SK-N-SH (cell line): ENCODE results near the gene JOSD1. TPM values are rescaled to one million over a fixed set of nuclear protein-coding genes. Genes with fewer than 3 reads are reported as not detected.

Source experiments
- CTCF ChIA-PET: fragments of 300-600, 350-600 bp; formaldehyde crosslinking; extraction: SDS; loops from one replicate; lab custom pipeline; 2021; lab: Yijun Ruan, JAX
- POLR2A ChIA-PET: fragments of 350-600 bp; sonication (Branson Sonifier 250); formaldehyde crosslinking; extraction: SDS; loops from one replicate; lab custom pipeline; 2020; ENCODE audit warnings: antibody characterized with exemption, inconsistent platforms; lab: Yijun Ruan, JAX
- DNase-seq: peaks from one replicate; pipeline ENCODE4 v3.0.0; 2012
- H2AFZ ChIP-seq: fragments of 200-600 bp; sonication (generic); 2 replicates; pipeline ENCODE4 v1.8.1; 2016; ENCODE audit warnings: antibody characterized with exemption, mild to moderate bottlenecking, low read depth
- H3F3A ChIP-seq: fragments of 200-600 bp; sonication (generic); replicated peaks from 2 replicates; pipeline ENCODE3; 2016; ENCODE audit warnings: antibody characterized with exemption, mild to moderate bottlenecking; ENCODE audit not compliant: insufficient read depth
- H3K27ac ChIP-seq, 2 experiments: fragments of 200-500 bp in 1 of 2; fragments of 200-600 bp in 1 of 2; sonication (Bioruptor generic) in 1 of 2; sonication (generic), shearing (Covaris generic) in 1 of 2; 2 replicates each; pipeline versions ENCODE4 v1.5.1 to v1.6.1; 2014 to 2016; ENCODE audit warnings: low read depth in 2 of 2, inconsistent platforms in 1 of 2, low read length in 1 of 2, mild to moderate bottlenecking in 1 of 2, mixed read lengths in 1 of 2
- H3K27me3 ChIP-seq: fragments of 200-600 bp; sonication (generic), shearing (Covaris generic); 2 replicates; pipeline ENCODE4 v1.6.1; 2016; ENCODE audit warnings: mixed run types; ENCODE audit not compliant: insufficient read depth
- H3K36me3 ChIP-seq, 2 experiments: fragments of 200-500 bp in 1 of 2; fragments of 200-600 bp in 1 of 2; sonication (Bioruptor generic) in 1 of 2; sonication (generic) in 1 of 2; replicated peaks in 1 of 2; 2 replicates each; pipeline versions ENCODE3 to v1.5.1; 2014 to 2016; ENCODE audit warnings: low read length in 1 of 2, mild to moderate bottlenecking in 1 of 2; ENCODE audit not compliant: insufficient read depth in 2 of 2, control insufficient read depth in 1 of 2
- H3K4me1 ChIP-seq, 2 experiments: fragments of 200-500 bp in 1 of 2; fragments of 200-600 bp in 1 of 2; sonication (Bioruptor generic) in 1 of 2; sonication (generic), shearing (Covaris generic) in 1 of 2; 2 replicates each; pipeline versions ENCODE4 v1.5.1 to v1.6.1; 2014 to 2016; ENCODE audit warnings: low read depth in 1 of 2, low read length in 1 of 2, mixed run types in 1 of 2; ENCODE audit not compliant: insufficient read depth in 2 of 2, control insufficient read depth in 1 of 2
- H3K4me2 ChIP-seq: fragments of 200-600 bp; sonication (generic), shearing (Covaris generic); 2 replicates; pipeline ENCODE4 v1.6.1; 2017; ENCODE audit warnings: mixed run types
- H3K4me3 ChIP-seq, 2 experiments: fragments of 200-500 bp in 1 of 2; fragments of 200-600 bp in 1 of 2; sonication (Bioruptor generic) in 1 of 2; sonication (generic), shearing (Covaris generic) in 1 of 2; 2 replicates each; pipeline versions ENCODE4 v1.5.1 to v1.8.1; 2014 to 2016; ENCODE audit warnings: low read depth in 2 of 2, inconsistent platforms in 1 of 2, low read length in 1 of 2, mild to moderate bottlenecking in 1 of 2, mixed read lengths in 1 of 2, moderate library complexity in 1 of 2
- H3K79me2 ChIP-seq: fragments of 200-600 bp; sonication (generic); 2 replicates; pipeline ENCODE4 v1.8.1; 2017; ENCODE audit warnings: mild to moderate bottlenecking; ENCODE audit not compliant: insufficient read depth
- H3K9ac ChIP-seq: fragments of 200-600 bp; sonication (generic); 2 replicates; pipeline ENCODE4 v1.6.1; 2017; ENCODE audit warnings: mixed run types
- H3K9me2 ChIP-seq: fragments of 200-600 bp; sonication (generic); 2 replicates; pipeline ENCODE4 v1.6.1; 2017; ENCODE audit warnings: mixed run types
- H3K9me3 ChIP-seq: fragments of 200-600 bp; sonication (generic); 2 replicates; pipeline ENCODE4 v1.6.1; 2017; ENCODE audit warnings: mixed run types, mild to moderate bottlenecking, moderate library complexity
- H4K20me1 ChIP-seq: fragments of 200-600 bp; sonication (generic); 2 replicates; pipeline ENCODE4 v1.6.1; 2017; ENCODE audit warnings: mild to moderate bottlenecking, mixed run types; ENCODE audit not compliant: insufficient read depth
- ELF1 ChIP-seq: IDR thresholded peaks from 2 replicates; pipeline ENCODE4 v1.4.0; 2012
- EP300 ChIP-seq, 2 experiments: IDR thresholded peaks; 2 replicates each; pipeline versions ENCODE4 v1.4.0 to v1.6.1; 2012; ENCODE audit warnings: borderline replicate concordance in 1 of 2, low read depth in 1 of 2, low read length in 1 of 2
- EZH2phosphoT487 ChIP-seq: fragments of 200-600 bp; sonication (generic); IDR thresholded peaks from 2 replicates; pipeline ENCODE4 v1.6.1; 2017; ENCODE audit warnings: low read depth, mixed run types, mild to moderate bottlenecking, antibody characterized with exemption, moderate library complexity, borderline replicate concordance
- IRF3 ChIP-seq: fragments of 150-350 bp; IDR thresholded peaks from 2 replicates; pipeline ENCODE4 v1.6.1; 2016; ENCODE audit warnings: mild to moderate bottlenecking, low read depth, low read length
- MEF2A ChIP-seq: IDR thresholded peaks from 2 replicates; pipeline ENCODE4 v1.4.0; 2012; ENCODE audit warnings: low read depth, borderline replicate concordance
- NRF1 ChIP-seq: IDR thresholded peaks from 2 replicates; pipeline ENCODE4 v1.6.1; 2012; ENCODE audit warnings: low read depth, mild to moderate bottlenecking, low read length
- PBX3 ChIP-seq: IDR thresholded peaks from 2 replicates; pipeline ENCODE4; 2012
- POLR2AphosphoS5 ChIP-seq: IDR thresholded peaks from 2 replicates; pipeline ENCODE4 v1.6.1; 2012; ENCODE audit warnings: low read depth, low read length
- RAD21 ChIP-seq: IDR thresholded peaks from 2 replicates; pipeline ENCODE4 v1.6.1; 2012; ENCODE audit warnings: mild to moderate bottlenecking, low read length
- REST ChIP-seq: IDR thresholded peaks from 2 replicates; pipeline ENCODE4 v1.6.1; 2012; ENCODE audit warnings: mild to moderate bottlenecking, low read depth, low read length, moderate library complexity
- SIN3A ChIP-seq: IDR thresholded peaks from 2 replicates; pipeline ENCODE4 v1.6.1; 2012; ENCODE audit warnings: low read depth, mild to moderate bottlenecking, low read length, moderate library complexity, borderline replicate concordance
- TAF1 ChIP-seq: IDR thresholded peaks from 2 replicates; pipeline ENCODE4 v1.6.1; 2012; ENCODE audit warnings: low read depth, mild to moderate bottlenecking, low read length, moderate library complexity, borderline replicate concordance
- TCF12 ChIP-seq: IDR thresholded peaks from 2 replicates; pipeline ENCODE4 v1.4.0; 2012
- TEAD4 ChIP-seq: IDR thresholded peaks from 2 replicates; pipeline ENCODE4 v1.4.0; 2012; ENCODE audit warnings: mild to moderate bottlenecking, borderline replicate concordance; ENCODE audit not compliant: insufficient read depth
- WGBS: methylation state at CpG from one replicate; pipeline ENCODE4 v1.1.6; 2017; ENCODE audit warnings: low lambda C conversion rate; 5-methylcytosine and 5-hydroxymethylcytosine counted together
- polyA plus RNA-seq, 3 experiments: library from polyadenylated mRNA; depleted of rRNA; stranded (reverse); fragments of >200 nt; gene quantifications; 2 replicates each; pipeline ENCODE4 v1.2.3, GENCODE V29; 2012
- TF ChIP-seq, protein P1 (sequence below): IDR thresholded peaks from 2 replicates; pipeline ENCODE4 v1.4.0; 2012; ENCODE audit warnings: low read depth
- TF ChIP-seq, protein P2 (sequence below): IDR thresholded peaks from 2 replicates; pipeline ENCODE4 v1.4.0; 2012; ENCODE audit warnings: low read depth, borderline replicate concordance

JOSD1 gene
- polyA plus RNA-seq, 1 of the 3 experiments (the other 2 are of a cell fraction) = 17.8 TPM

- H3F3A ChIP-seq = no peaks in the 10 kb centered on the region
- DNase-seq = no peak
- ChIA-PET POLR2A (no interaction called here), CTCF (interaction anchor here (1.1 to 2.3 kb wide), 4 partner anchors 12 to 37 kb away, joined by 4 to 15 read pairs (median 5); no protein-coding TSS in a partner anchor)
- H3K27ac ChIP-seq = no peak overlapping the region
- no peaks in the 10 kb centered on the region; a peak in 1 of 4 replicates for H3K4me1 ChIP-seq
- H3K4me3 ChIP-seq = no peak overlapping the region
- H3K9me2 ChIP-seq = no peaks in the 10 kb centered on the region
- H4K20me1 ChIP-seq = no peaks in the 10 kb centered on the region
- H3K79me2 ChIP-seq = no peaks in the 10 kb centered on the region
- no peak overlapping the region for H3K9ac ChIP-seq
- TF ChIP-seq TEAD4 (no peak), RAD21 (no peak)
- no peaks in the 10 kb centered on the region for H3K27me3 ChIP-seq
- no peak overlapping the region for H2AFZ ChIP-seq
- no peaks in the 10 kb centered on the region for H3K9me3 ChIP-seq
- no peak overlapping the region for H3K4me2 ChIP-seq
- H3K36me3 ChIP-seq = peaks cover 0 to 21% of the 10 kb centered on the region in 2 experiments
- 100% methylated on average over 3 of the region's 13 CpGs for WGBS
Measured at GRCh38 chr22:38732251-38732815, 31.6 kb upstream of the JOSD1 start.

DNA sequence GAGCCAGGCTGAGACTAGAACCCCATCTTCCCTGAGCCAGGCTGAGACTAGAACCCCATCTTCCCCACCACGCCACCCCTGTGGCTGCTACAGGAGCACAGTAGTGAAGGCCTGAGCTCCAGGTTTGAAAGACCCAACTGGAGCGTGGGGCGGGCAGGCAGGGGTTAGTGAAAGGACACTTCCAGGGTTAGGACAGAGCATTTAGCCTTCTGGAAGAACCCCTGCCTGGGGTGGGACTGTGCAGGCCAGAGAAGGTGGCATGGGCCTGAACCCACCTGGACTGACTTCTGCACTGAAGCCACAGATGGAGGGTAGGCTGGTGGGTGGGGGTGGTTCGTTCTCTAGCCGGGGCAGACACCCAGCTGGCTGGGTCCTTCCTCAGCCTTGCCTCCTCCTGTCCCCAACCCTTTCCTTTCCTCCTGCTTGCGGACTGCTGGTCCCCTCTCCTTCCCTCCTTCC, 31.0 kb upstream of the JOSD1 start:
- TF ChIP-seq EP300 (IDR thresholded peaks at IDR 0.05; ENCODE audit: borderline replicate concordance in 1 of 2, low read depth in 1 of 2, low read length in 1 of 2) (no peak), REST (no peak), ELF1 (no peak), TAF1 (no peak), MEF2A (no peak), IRF3 (no peak), PBX3 (no peak), TCF12 (no peak), NRF1 (no peak), EZH2phosphoT487 (no peak), POLR2AphosphoS5 (no peak), SIN3A (no peak)
- TF ChIP-seq, protein P1, sequence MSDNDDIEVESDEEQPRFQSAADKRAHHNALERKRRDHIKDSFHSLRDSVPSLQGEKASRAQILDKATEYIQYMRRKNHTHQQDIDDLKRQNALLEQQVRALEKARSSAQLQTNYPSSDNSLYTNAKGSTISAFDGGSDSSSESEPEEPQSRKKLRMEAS = no peak
- TF ChIP-seq, protein P2, sequence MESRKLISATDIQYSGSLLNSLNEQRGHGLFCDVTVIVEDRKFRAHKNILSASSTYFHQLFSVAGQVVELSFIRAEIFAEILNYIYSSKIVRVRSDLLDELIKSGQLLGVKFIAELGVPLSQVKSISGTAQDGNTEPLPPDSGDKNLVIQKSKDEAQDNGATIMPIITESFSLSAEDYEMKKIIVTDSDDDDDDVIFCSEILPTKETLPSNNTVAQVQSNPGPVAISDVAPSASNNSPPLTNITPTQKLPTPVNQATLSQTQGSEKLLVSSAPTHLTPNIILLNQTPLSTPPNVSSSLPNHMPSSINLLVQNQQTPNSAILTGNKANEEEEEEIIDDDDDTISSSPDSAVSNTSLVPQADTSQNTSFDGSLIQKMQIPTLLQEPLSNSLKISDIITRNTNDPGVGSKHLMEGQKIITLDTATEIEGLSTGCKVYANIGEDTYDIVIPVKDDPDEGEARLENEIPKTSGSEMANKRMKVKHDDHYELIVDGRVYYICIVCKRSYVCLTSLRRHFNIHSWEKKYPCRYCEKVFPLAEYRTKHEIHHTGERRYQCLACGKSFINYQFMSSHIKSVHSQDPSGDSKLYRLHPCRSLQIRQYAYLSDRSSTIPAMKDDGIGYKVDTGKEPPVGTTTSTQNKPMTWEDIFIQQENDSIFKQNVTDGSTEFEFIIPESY = no peak
- 90% methylated on average over 2 of the region's 6 CpGs for WGBS
- H3K27ac ChIP-seq = no peak overlapping the region
- ChIA-PET POLR2A (no interaction called here), CTCF (interaction anchor here (1.3 to 2.3 kb wide), 2 partner anchors 12 to 37 kb away, joined by 4 to 15 read pairs; no protein-coding TSS in a partner anchor)
- H3F3A ChIP-seq = no peaks in the 10 kb centered on the region
- peaks cover 0 to 26% of the 10 kb centered on the region in 2 experiments for H3K36me3 ChIP-seq
- H3K9ac ChIP-seq = no peak overlapping the region
- no peak overlapping the region for H3K4me2 ChIP-seq
- no peaks in the 10 kb centered on the region for H3K9me2 ChIP-seq
- no peaks in the 10 kb centered on the region for H3K79me2 ChIP-seq
- no peaks in the 10 kb centered on the region for H3K9me3 ChIP-seq
- no peaks in the 10 kb centered on the region; a peak in 1 of 4 replicates for H3K4me1 ChIP-seq
- no peaks in the 10 kb centered on the region for H3K27me3 ChIP-seq
- DNase-seq = no peak
- H4K20me1 ChIP-seq = no peaks in the 10 kb centered on the region
- no peak overlapping the region for H3K4me3 ChIP-seq
- H2AFZ ChIP-seq = no peak overlapping the region
